ENCODE measurements around the gene MRM1.

MRM1 gene

GRCh38 chr17:36614081-36614480 lies 12.7 kb downstream of the MRM1 start:
- Histone ChIP-seq H3K9me3 (ENCODE audit: control insufficient read depth, low read length) (peaks cover 5% of the 10 kb centered on the region), H3K27ac (ENCODE audit: low read depth, low read length, severe bottlenecking) (no peak overlapping the region), H3K4me3 (ENCODE audit: extremely low read depth, insufficient read depth, low read length, poor library complexity, severe bottlenecking) (no peak overlapping the region), H3K36me3 (ENCODE audit: control insufficient read depth, insufficient read depth, low read length) (no peaks in the 10 kb centered on the region), H3K4me1 (ENCODE audit: control insufficient read depth, insufficient read depth, low read length, poor library complexity, severe bottlenecking) (peaks cover 3% of the 10 kb centered on the region)
- WGBS, 2 experiments (ENCODE audit: insufficient coverage in 2 of 2) = 55% methylated on average over 3 of the region's 7 CpGs; no CpG with 5 or more reads in 1 of the 2 experiments

DNA sequence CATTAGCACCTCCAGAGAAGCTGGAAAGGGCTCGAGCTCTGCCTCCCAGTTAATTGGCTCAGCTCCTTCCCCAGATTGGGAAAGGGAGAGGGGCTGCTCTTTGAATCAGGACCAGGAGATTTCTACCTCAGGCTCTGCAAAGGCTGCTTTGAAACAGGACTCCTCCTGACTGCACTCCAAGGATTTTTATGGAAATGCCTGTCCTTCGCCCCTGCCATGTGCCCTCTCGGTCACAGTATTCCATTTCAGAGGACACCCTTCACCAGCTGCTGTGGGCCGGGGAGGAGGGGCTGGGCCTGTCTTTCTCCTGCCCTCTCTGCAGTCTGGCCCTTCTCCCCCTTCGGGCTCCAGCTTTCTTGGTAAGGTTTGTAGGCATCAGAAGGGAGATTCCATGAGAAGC lies 13.6 kb downstream of the MRM1 start:
- Histone ChIP-seq H3K27ac (ENCODE audit: low read depth, low read length, severe bottlenecking) (no peak overlapping the region), H3K9me3 (ENCODE audit: control insufficient read depth, low read length) (peaks cover 5% of the 10 kb centered on the region), H3K4me1 (ENCODE audit: control insufficient read depth, insufficient read depth, low read length, poor library complexity, severe bottlenecking) (peaks cover 3% of the 10 kb centered on the region), H3K4me3 (ENCODE audit: extremely low read depth, insufficient read depth, low read length, poor library complexity, severe bottlenecking) (no peak overlapping the region), H3K36me3 (ENCODE audit: control insufficient read depth, insufficient read depth, low read length) (no peaks in the 10 kb centered on the region)
- 47 to 49% methylated on average over 2 of the region's 5 CpGs for WGBS, 2 experiments (ENCODE audit: insufficient coverage in 2 of 2)

DNA sequence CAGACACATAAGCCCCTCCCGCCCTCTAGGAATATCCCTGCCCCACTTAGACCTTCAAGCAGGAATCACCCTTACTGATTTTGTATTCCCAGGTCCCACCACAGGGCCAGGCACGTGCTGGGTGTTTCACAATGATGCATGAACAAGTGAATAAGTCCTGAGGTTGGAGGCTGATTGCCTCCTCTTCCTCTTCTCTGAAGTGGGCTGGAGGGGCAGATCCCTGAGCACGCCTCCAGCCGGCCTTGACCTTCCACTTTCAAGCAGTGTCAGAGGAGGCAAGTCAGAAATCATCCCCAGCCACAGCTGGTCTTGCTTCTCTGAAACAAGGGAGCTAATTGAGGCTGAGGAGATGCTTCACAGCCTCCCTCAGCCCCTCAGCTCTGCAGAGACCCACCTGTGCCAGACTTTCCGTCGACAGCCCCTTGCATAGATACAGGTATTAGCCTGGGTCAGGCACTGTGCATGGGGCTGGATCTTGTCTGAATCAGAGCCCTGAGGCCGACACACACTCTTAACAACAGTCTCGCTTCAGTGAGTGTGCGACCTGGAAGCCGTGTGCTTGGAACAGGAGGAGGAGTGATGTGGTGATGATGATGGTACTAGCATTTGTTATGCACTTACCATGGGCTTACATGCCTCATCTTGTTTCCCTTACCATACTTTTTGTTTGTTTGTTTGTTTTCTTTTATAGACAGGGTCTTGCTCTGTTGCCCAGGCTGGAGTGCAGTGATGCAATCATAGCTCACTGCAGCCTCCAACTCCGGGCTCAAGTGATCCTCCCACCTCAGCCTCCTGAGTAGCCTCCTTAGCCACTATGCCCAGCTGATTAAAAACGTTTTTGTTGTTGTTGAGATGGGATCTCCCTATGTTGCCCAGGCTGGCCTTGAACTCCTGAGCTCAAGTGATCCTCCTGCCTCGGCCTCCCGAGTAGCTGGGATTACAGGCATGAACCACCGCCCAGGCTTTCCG lies 15.0 kb downstream of the MRM1 start:
- H3K36me3 ChIP-seq (ENCODE audit: control insufficient read depth, insufficient read depth, low read length) = no peaks in the 10 kb centered on the region
- 86 to 95% methylated on average over 8 to 11 of the region's 16 CpGs for WGBS, 2 experiments (ENCODE audit: insufficient coverage in 2 of 2)
- no peak overlapping the region for H3K4me3 ChIP-seq (ENCODE audit: extremely low read depth, insufficient read depth, low read length, poor library complexity, severe bottlenecking)
- H3K4me1 ChIP-seq (ENCODE audit: control insufficient read depth, insufficient read depth, low read length, poor library complexity, severe bottlenecking) = peaks cover 3% of the 10 kb centered on the region
- H3K9me3 ChIP-seq (ENCODE audit: control insufficient read depth, low read length) = peaks cover 2% of the 10 kb centered on the region
- no peak overlapping the region for H3K27ac ChIP-seq (ENCODE audit: low read depth, low read length, severe bottlenecking)

- Histone ChIP-seq H3K4me3 (ENCODE audit: extremely low read depth, insufficient read depth, low read length, poor library complexity, severe bottlenecking) (no peak overlapping the region), H3K27ac (ENCODE audit: low read depth, low read length, severe bottlenecking) (no peak overlapping the region), H3K9me3 (ENCODE audit: control insufficient read depth, low read length) (no peaks in the 10 kb centered on the region), H3K4me1 (ENCODE audit: control insufficient read depth, insufficient read depth, low read length, poor library complexity, severe bottlenecking) (no peaks in the 10 kb centered on the region), H3K36me3 (ENCODE audit: control insufficient read depth, insufficient read depth, low read length) (no peaks in the 10 kb centered on the region)
- WGBS, 2 experiments (ENCODE audit: insufficient coverage in 2 of 2) = 94% methylated on average over 2 of the region's 7 CpGs; no CpG with 5 or more reads in 1 of the 2 experiments
Observed at GRCh38 chr17:36617773-36618172, 16.4 kb downstream of the MRM1 start.

GRCh38 chr17:36623281-36623680 lies 21.9 kb downstream of the MRM1 start:
- Histone ChIP-seq H3K4me1 (ENCODE audit: control insufficient read depth, insufficient read depth, low read length, poor library complexity, severe bottlenecking) (no peaks in the 10 kb centered on the region), H3K36me3 (ENCODE audit: control insufficient read depth, insufficient read depth, low read length) (no peaks in the 10 kb centered on the region), H3K9me3 (ENCODE audit: control insufficient read depth, low read length) (no peaks in the 10 kb centered on the region), H3K4me3 (ENCODE audit: extremely low read depth, insufficient read depth, low read length, poor library complexity, severe bottlenecking) (no peak overlapping the region), H3K27ac (ENCODE audit: low read depth, low read length, severe bottlenecking) (no peak overlapping the region)
- WGBS, 2 experiments (ENCODE audit: insufficient coverage in 2 of 2) = 100% methylated on average over 1 of the region's 3 CpGs

GRCh38 chr17:36625188-36625587 lies 23.8 kb downstream of the MRM1 start:
- no peak overlapping the region for H3K27ac ChIP-seq (ENCODE audit: low read depth, low read length, severe bottlenecking)
- H3K36me3 ChIP-seq (ENCODE audit: control insufficient read depth, insufficient read depth, low read length) = no peaks in the 10 kb centered on the region
- no peaks in the 10 kb centered on the region for H3K4me1 ChIP-seq (ENCODE audit: control insufficient read depth, insufficient read depth, low read length, poor library complexity, severe bottlenecking)
- no peak overlapping the region for H3K4me3 ChIP-seq (ENCODE audit: extremely low read depth, insufficient read depth, low read length, poor library complexity, severe bottlenecking)
- H3K9me3 ChIP-seq (ENCODE audit: control insufficient read depth, low read length) = no peaks in the 10 kb centered on the region
- 89 to 98% methylated on average over 4 to 6 of the region's 7 CpGs for WGBS, 2 experiments (ENCODE audit: insufficient coverage in 2 of 2)

GRCh38 chr17:36627101-36627500 lies 25.7 kb downstream of the MRM1 start:
- Histone ChIP-seq H3K4me1 (ENCODE audit: control insufficient read depth, insufficient read depth, low read length, poor library complexity, severe bottlenecking) (no peaks in the 10 kb centered on the region), H3K4me3 (ENCODE audit: extremely low read depth, insufficient read depth, low read length, poor library complexity, severe bottlenecking) (no peak overlapping the region), H3K27ac (ENCODE audit: low read depth, low read length, severe bottlenecking) (no peak overlapping the region), H3K36me3 (ENCODE audit: control insufficient read depth, insufficient read depth, low read length) (no peaks in the 10 kb centered on the region), H3K9me3 (ENCODE audit: control insufficient read depth, low read length) (no peaks in the 10 kb centered on the region)
- 72 to 82% methylated on average over 9 to 11 of the region's 12 CpGs for WGBS, 2 experiments (ENCODE audit: insufficient coverage in 2 of 2)

- Histone ChIP-seq H3K4me3 (ENCODE audit: extremely low read depth, insufficient read depth, low read length, poor library complexity, severe bottlenecking) (no peak overlapping the region), H3K9me3 (ENCODE audit: control insufficient read depth, low read length) (no peaks in the 10 kb centered on the region), H3K4me1 (ENCODE audit: control insufficient read depth, insufficient read depth, low read length, poor library complexity, severe bottlenecking) (peaks cover 9% of the 10 kb centered on the region), H3K27ac (ENCODE audit: low read depth, low read length, severe bottlenecking) (no peak overlapping the region), H3K36me3 (ENCODE audit: control insufficient read depth, insufficient read depth, low read length) (no peaks in the 10 kb centered on the region)
- 86 to 100% methylated on average over 1 to 2 of the region's 2 CpGs for WGBS, 2 experiments (ENCODE audit: insufficient coverage in 2 of 2)
Observed at GRCh38 chr17:36628576-36628975, 27.2 kb downstream of the MRM1 start.

GRCh38 chr17:36629252-36629847 lies 28.0 kb downstream of the MRM1 start:
- no peaks in the 10 kb centered on the region for H3K36me3 ChIP-seq (ENCODE audit: control insufficient read depth, insufficient read depth, low read length)
- H3K4me1 ChIP-seq (ENCODE audit: control insufficient read depth, insufficient read depth, low read length, poor library complexity, severe bottlenecking) = peaks cover 12% of the 10 kb centered on the region
- H3K9me3 ChIP-seq (ENCODE audit: control insufficient read depth, low read length) = no peaks in the 10 kb centered on the region
- H3K27ac ChIP-seq (ENCODE audit: low read depth, low read length, severe bottlenecking) = no peak overlapping the region
- no peak overlapping the region for H3K4me3 ChIP-seq (ENCODE audit: extremely low read depth, insufficient read depth, low read length, poor library complexity, severe bottlenecking)
- WGBS, 2 experiments (ENCODE audit: insufficient coverage in 2 of 2) = 8 to 23% methylated on average over 6 to 12 of the region's 14 CpGs

GRCh38 chr17:36629970-36630502 lies 28.7 kb downstream of the MRM1 start:
- Histone ChIP-seq H3K4me1 (ENCODE audit: control insufficient read depth, insufficient read depth, low read length, poor library complexity, severe bottlenecking) (peaks cover 12% of the 10 kb centered on the region), H3K27ac (ENCODE audit: low read depth, low read length, severe bottlenecking) (no peak overlapping the region)
- 82 to 89% methylated on average over 8 of the region's 8 CpGs for WGBS, 2 experiments (ENCODE audit: insufficient coverage in 2 of 2)

More at GRCh38 chr17:36629970-36630502, 28.7 kb downstream of the MRM1 start:
- Histone ChIP-seq H3K9me3 (ENCODE audit: control insufficient read depth, low read length) (no peaks in the 10 kb centered on the region), H3K4me3 (ENCODE audit: extremely low read depth, insufficient read depth, low read length, poor library complexity, severe bottlenecking) (no peak overlapping the region), H3K36me3 (ENCODE audit: control insufficient read depth, insufficient read depth, low read length) (no peaks in the 10 kb centered on the region)

All from mesodermal cell (in vitro differentiated cells).